DND-41 (cell line): ENCODE data around the gene UNK.

Experiments used
- EZH2 ChIP-seq: IDR thresholded peaks from 3 replicates; pipeline ENCODE4 v1.6.1; 2012; ENCODE audit warnings: borderline replicate concordance, low read depth, mild to moderate bottlenecking, moderate library complexity, low read length, inconsistent platforms; ENCODE audit not compliant: severe bottlenecking
- TF ChIP-seq, protein P1 (sequence below): IDR thresholded peaks from 2 replicates; pipeline ENCODE4 v1.5.1; 2012; ENCODE audit warnings: borderline replicate concordance, low read length, moderate library complexity, mild to moderate bottlenecking; ENCODE audit not compliant: poor library complexity, severe bottlenecking; ENCODE audit errors: extremely low read depth

DNA sequence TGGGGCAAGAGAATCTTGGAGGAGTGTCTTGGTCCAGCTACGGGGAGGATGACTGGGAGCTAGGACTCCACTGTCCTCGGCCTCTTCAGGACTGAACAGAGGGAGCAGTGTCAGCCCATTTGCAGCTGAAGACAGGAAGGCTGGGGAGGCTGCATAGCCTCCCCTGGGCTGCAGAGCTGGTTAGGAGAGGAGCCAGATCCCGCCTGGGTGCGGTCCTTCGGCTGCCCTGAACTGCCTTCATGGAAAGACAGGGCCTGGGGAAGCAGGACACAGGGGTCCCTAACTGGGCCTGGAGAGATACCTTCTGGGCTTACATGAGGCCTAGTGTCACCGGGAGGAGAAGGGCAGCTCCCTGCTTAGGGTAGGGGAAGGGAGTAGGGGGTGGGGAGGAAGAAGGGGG, 33.0 kb downstream of the UNK start:
- TF ChIP-seq, protein P1, sequence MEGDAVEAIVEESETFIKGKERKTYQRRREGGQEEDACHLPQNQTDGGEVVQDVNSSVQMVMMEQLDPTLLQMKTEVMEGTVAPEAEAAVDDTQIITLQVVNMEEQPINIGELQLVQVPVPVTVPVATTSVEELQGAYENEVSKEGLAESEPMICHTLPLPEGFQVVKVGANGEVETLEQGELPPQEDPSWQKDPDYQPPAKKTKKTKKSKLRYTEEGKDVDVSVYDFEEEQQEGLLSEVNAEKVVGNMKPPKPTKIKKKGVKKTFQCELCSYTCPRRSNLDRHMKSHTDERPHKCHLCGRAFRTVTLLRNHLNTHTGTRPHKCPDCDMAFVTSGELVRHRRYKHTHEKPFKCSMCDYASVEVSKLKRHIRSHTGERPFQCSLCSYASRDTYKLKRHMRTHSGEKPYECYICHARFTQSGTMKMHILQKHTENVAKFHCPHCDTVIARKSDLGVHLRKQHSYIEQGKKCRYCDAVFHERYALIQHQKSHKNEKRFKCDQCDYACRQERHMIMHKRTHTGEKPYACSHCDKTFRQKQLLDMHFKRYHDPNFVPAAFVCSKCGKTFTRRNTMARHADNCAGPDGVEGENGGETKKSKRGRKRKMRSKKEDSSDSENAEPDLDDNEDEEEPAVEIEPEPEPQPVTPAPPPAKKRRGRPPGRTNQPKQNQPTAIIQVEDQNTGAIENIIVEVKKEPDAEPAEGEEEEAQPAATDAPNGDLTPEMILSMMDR, result no peak
- no peak for TF ChIP-seq EZH2
